ENCODE results near the gene ZNRF4.

GRCh38 chr19:5491565-5491964 lies 36.3 kb downstream of the ZNRF4 start:
- TF ChIP-seq CTCF (IDR thresholded peaks at IDR 0.05) (no peak), POLR2A (IDR thresholded peaks at IDR 0.05) (no peak)

All from uterus (tissue), 2 donors.